Pulmonary artery endothelial cell (primary cell): ENCODE results near the gene TMEM126A. TPM values are rescaled to one million over a fixed set of nuclear protein-coding genes. Genes with fewer than 3 reads are reported as not detected.

ENCODE experiments used
- DNase-seq: peaks from one replicate; pipeline ENCODE4 v3.0.0-alpha.2; 2011; ENCODE audit warnings: low read depth, low spot score
- total RNA-seq: library from RNA; depleted of rRNA; stranded (reverse); fragments of >200 nt; gene quantifications from 2 replicates; pipeline ENCODE4 v1.2.3, GENCODE V29; 2014

Gene TMEM126A
- total RNA-seq, 1 donor from 2014 or later: 48.5 TPM

- peak; percentile 11 for DNase-seq
These were observed 46.7 kb downstream of the TMEM126A start for GRCh38 chr11:85694385-85694980.

DNA sequence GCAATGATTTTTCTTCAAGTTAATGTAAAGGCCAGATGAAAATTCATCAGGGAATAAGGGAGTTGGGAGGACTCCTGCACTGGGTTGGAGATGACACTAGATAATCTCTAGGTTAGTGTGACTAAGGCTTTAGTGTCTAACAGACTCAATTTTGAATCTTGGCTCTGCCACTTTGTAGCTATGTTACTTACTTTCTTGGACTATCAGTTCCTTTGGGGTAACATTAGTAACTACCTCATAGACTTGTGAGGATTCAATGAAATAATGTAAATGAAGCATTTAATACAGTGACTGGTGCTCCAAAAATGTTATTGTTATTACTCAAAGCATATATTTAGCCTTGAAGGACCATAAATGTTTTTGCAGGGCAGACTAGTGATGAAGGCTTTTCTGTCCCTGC, 47.8 kb downstream of the TMEM126A start:
- DNase-seq: no peak

DNA sequence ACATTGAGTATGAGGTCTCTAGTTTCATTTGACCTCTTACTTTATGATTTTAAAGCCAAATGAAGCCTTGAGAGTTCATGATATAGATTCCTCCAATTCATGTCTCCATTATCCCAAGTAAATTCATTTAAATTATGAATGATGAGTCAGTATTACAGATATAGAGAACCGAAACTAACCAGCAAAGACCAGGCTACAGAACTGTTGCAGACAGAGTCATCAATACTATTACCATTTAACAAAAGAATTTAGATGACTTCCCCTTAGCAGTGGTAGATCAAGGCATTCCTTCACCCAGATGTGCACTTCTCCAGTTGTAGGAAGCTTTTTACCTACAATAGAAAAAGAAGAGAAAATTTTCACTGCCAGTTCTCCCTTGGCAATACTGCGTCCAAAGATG, 50.0 kb downstream of the TMEM126A start:
- DNase-seq: no peak

DNA sequence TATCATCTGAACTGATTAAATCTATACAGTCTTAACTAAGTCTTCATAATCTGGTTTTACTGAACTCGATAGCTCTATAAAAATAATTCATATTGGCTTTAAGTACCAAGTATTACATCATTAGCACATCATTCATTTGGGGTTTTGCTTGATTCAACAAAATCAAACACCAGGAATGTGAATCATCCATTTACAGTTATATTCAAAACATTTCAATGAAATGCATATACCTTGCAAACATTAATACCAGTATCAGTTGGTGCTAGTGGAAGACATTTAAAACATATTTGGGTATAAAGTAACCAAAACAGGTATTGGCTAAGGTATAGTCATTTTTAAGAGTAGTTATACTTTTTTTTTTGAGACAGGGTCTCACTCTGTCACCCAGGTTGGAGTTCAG, 50.4 kb downstream of the TMEM126A start:
- DNase-seq: no peak

GRCh38 chr11:85699957-85700741, 52.4 kb downstream of the TMEM126A start:
- no peak for DNase-seq

DNA sequence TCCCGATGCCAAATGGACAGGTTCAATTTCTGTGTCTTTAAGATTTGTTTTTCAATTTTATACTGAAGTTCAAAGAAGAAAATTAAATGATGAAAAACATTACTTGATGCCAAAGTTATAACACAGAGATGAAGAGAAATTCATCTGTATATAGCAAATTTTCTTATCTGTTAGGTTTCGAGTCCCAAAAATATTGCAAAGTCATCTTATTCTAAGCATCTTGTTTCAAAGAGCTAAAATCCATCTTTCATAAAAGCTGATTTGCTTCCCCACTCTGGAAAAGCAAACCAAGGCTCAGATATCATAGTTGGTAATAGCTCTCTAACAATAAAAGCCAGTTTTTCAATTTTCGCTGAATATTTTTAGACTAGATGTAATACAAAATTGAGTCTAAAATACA, 57.2 kb downstream of the TMEM126A start:
- no peak for DNase-seq

DNA sequence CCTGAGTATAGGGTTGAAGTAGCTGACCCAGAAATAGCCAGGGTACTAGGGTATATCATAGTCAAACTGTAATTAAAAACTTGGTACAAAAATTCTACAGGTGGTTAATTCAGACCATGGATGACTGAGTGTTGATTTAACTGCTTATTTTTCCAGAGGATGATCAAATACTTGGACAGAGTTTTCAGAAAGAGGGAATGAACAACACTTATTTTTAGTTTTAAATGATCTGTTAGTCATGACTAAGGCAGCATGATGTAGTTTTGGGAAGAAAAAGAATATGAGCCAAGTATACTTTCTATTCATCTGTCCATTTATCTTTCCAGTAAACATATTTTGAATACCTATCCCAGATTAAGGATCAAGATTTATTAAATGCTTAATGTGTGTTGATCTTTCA, 58.0 kb downstream of the TMEM126A start:
- DNase-seq: no peak

Other genes starting within 250 kb of the TMEM126A start
- 0.42 and 0.66 TPM in 2 replicates for gene DLG2, start 20.6 kb upstream of the TMEM126A start, total RNA-seq
- gene TMEM126B, start 19.4 kb upstream of the TMEM126A start, total RNA-seq: 53.0 and 71.9 TPM in 2 replicates
- 27.5 and 40.4 TPM in 2 replicates for gene CREBZF, start 17.2 kb downstream of the TMEM126A start, total RNA-seq
- not detected in 2 replicates for gene CCDC89, start 38.2 kb downstream of the TMEM126A start, total RNA-seq
- gene SYTL2, start 163.2 kb downstream of the TMEM126A start, total RNA-seq: 0.46 and 0.53 TPM in 2 replicates
- not detected in 2 replicates for gene CCDC83, start 207.4 kb downstream of the TMEM126A start, total RNA-seq